H7 (cell line): ENCODE measurements around the gene CTAG1B. TPM values are rescaled to one million over a fixed set of nuclear protein-coding genes. Genes with fewer than 3 reads are reported as not detected.
"Not testable (repeated sequence)": the region's sequence is repeated elsewhere in the genome, so short reads cannot be mapped to it uniquely, and the experiment has no call there.

ENCODE experiments used
- DNase-seq: peaks from one replicate; pipeline ENCODE4 v3.0.0; 2012
- H3K27me3 ChIP-seq: 2 replicates; pipeline ENCODE4 v1.6.0; 2011; ENCODE audit warnings: mild to moderate bottlenecking, low read length; ENCODE audit not compliant: control insufficient read depth, insufficient read depth
- H3K36me3 ChIP-seq: replicated peaks from 2 replicates; pipeline ENCODE4 v1.5.1; 2011; ENCODE audit warnings: low read length; ENCODE audit not compliant: control insufficient read depth, insufficient read depth
- H3K4me3 ChIP-seq: 2 replicates; pipeline ENCODE4 v1.5.1; 2011; ENCODE audit warnings: low read depth, mild to moderate bottlenecking, control low read depth, low read length, moderate library complexity; ENCODE audit not compliant: insufficient read depth
- total RNA-seq: library from RNA; depleted of rRNA; stranded (reverse); fragments of >200 nt; shearing (Covaris generic); gene quantifications from 2 replicates; pipeline ENCODE4 v1.2.3, GENCODE V29; 2014; rRNA removed

The CTAG1B gene
- total RNA-seq, 1 experiment from 2014 or later = not detected

DNA sequence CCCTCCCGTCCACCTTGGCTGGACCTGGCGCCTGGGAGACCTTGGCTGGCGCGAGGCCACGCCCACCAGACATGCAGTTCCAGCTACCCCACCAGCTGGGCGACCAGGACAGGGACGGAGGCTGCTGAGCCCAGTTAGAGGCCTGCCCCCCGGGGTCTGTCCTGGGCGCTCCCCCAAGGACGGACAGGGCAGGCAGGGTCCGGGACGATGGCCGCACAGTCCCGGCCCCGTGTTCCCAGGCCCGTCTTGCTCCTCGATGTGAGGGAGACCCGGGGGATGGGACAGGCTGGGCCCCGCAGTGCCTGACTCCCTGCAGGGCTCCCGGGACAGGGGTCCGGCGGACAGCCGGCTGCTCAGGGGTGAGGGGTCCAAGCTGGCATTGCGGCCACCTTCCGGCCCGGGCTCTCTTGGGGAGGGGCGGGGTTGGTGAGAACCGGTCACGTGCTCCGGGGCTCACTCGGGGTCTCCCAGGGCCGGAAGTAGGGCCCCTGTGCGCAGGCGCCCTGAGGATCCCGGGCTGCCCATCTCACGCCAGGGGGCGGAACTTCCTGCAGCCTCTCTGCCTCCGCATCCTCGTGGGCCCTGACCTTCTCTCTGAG, 34.4 kb downstream of the CTAG1B start, which contains the start of gene CTAG1A:
Gene CTAG1A, plus strand, starts transcription at position 549 of the 599 bp plus-strand sequence. CDS start 74 bp downstream, outside the sequence.
- H3K4me3 ChIP-seq, DNase-seq: not testable (repeated sequence)

DNA sequence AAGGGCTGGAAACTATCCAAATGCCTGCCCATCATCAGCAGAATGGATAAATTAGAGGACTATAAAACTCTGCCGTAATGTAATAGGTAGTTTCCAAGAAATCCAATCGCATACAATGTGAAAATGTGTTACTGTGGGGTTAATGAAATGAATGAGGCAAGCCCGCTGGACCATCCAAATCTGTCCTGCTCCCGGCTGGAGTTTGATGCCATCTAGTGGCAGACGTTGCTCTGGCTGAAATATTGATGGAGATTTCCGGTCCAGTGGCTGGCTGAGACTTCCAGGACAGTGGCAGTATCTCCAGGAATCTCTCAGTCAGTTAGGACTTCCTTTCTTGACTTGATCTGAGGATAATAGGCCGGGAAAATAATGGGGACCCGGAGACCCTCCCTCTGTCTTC, 36.1 kb downstream of the CTAG1B start:
- H3K36me3 ChIP-seq, H3K4me3 ChIP-seq, DNase-seq, H3K27me3 ChIP-seq: not testable (repeated sequence)

More for the DNA sequence above, 34.4 kb downstream of the CTAG1B start, which contains the start of gene CTAG1A:
- H3K36me3 ChIP-seq, H3K27me3 ChIP-seq: not testable (repeated sequence)

DNA sequence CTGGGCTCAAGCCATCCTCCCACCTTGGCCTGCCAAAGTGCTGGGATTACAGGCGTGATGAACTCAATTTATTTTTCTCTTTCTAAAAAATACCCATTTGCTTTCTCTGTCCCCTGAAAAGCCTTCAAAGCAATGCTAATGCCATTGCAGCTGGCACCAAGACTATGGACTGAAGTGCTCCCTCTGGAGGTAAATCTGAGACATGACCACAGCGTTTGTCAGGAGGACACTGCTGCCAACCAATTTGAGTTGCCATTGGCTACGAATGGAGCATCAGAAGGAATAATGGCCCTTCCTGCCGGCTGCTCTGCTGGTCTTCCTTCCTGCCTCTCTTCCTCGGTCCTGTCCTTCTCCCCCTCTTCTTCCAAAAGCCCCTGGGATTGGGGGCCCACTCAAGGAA, 44.0 kb downstream of the CTAG1B start:
- H3K27me3 ChIP-seq, H3K4me3 ChIP-seq, H3K36me3 ChIP-seq, DNase-seq: not testable (repeated sequence)

GRCh38 chrX:154573061-154573460, 46.0 kb downstream of the CTAG1B start:
- not testable (repeated sequence) for DNase-seq, H3K36me3 ChIP-seq, H3K27me3 ChIP-seq, H3K4me3 ChIP-seq

GRCh38 chrX:154570361-154570760, 48.7 kb downstream of the CTAG1B start:
- not testable (repeated sequence) for H3K4me3 ChIP-seq, H3K27me3 ChIP-seq, H3K36me3 ChIP-seq, DNase-seq

Other genes with a start within 250 kb of the CTAG1B start
- gene FLNA, start 244.6 kb downstream of the CTAG1B start, total RNA-seq = 799 and 827 TPM in 2 replicates
- 56.2 and 57.1 TPM in 2 replicates for gene EMD, start 240.0 kb downstream of the CTAG1B start, total RNA-seq
- gene RPL10, start 220.9 kb downstream of the CTAG1B start, total RNA-seq = 4,112 and 4,296 TPM in 2 replicates
- 24.8 and 26.6 TPM in 2 replicates for gene DNASE1L1, start 210.0 kb downstream of the CTAG1B start, total RNA-seq
- gene TAFAZZIN, start 207.7 kb downstream of the CTAG1B start, total RNA-seq = 38.6 and 71.3 TPM in 2 replicates
- gene ATP6AP1, start 190.6 kb downstream of the CTAG1B start, total RNA-seq = 31.4 and 48.8 TPM in 2 replicates
- 128 and 143 TPM in 2 replicates for gene GDI1, start 182.1 kb downstream of the CTAG1B start, total RNA-seq
- 44.0 and 46.6 TPM in 2 replicates for gene FAM50A, start 175.1 kb downstream of the CTAG1B start, total RNA-seq
- gene PLXNA3, start 161.0 kb downstream of the CTAG1B start, total RNA-seq = 2.3 and 4.5 TPM in 2 replicates
- gene LAGE3, start 140.0 kb downstream of the CTAG1B start, total RNA-seq = 47.9 and 84.9 TPM in 2 replicates
- 64.8 and 84.0 TPM in 2 replicates for gene UBL4A, start 132.7 kb downstream of the CTAG1B start, total RNA-seq
- 17.0 and 18.4 TPM in 2 replicates for gene SLC10A3, start 128.7 kb downstream of the CTAG1B start, total RNA-seq
- 31.6 and 42.5 TPM in 2 replicates for gene FAM3A, start 103.0 kb downstream of the CTAG1B start, total RNA-seq
- gene G6PD, start 72.4 kb downstream of the CTAG1B start, total RNA-seq = 51.8 and 58.0 TPM in 2 replicates
- 22.1 and 24.3 TPM in 2 replicates for gene IKBKG, start 71.7 kb downstream of the CTAG1B start, total RNA-seq
- gene CTAG1A, start 34.1 kb downstream of the CTAG1B start, total RNA-seq = not detected in 2 replicates
- not detected in 2 replicates for gene CTAG2, start 34.3 kb upstream of the CTAG1B start, total RNA-seq
- gene GAB3, start 131.8 kb upstream of the CTAG1B start, total RNA-seq = 0.22 and 0.45 TPM in 2 replicates
- gene DKC1, start 143.6 kb upstream of the CTAG1B start, total RNA-seq = 55.4 and 65.6 TPM in 2 replicates
- 10.5 and 12.5 TPM in 2 replicates for gene MPP1, start 186.2 kb upstream of the CTAG1B start, total RNA-seq
- not detected in 2 replicates for gene SMIM9, start 215.4 kb upstream of the CTAG1B start, total RNA-seq